NT2/D1 (cell line): ENCODE data around the gene MACF1.
"Not testable (repeated sequence)": the region's sequence is repeated elsewhere in the genome, so short reads cannot be mapped to it uniquely, and the experiment has no call there.

Source experiments
- DNase-seq: peaks from one replicate; pipeline ENCODE4 v3.0.0-alpha.2; 2011; ENCODE audit warnings: low read depth, low spot score
- H3K27me3 ChIP-seq: 2 replicates; pipeline ENCODE4 v1.6.0; 2011; ENCODE audit warnings: mild to moderate bottlenecking; ENCODE audit not compliant: insufficient read length, insufficient read depth
- H3K36me3 ChIP-seq: 2 replicates; pipeline ENCODE4 v1.6.1; 2011; ENCODE audit warnings: mild to moderate bottlenecking, low read length, mixed read lengths; ENCODE audit not compliant: insufficient read depth, insufficient read length
- H3K4me1 ChIP-seq: 2 replicates; pipeline ENCODE4 v1.5.1; 2011; ENCODE audit not compliant: insufficient read depth, insufficient read length
- H3K4me3 ChIP-seq: 2 replicates; pipeline ENCODE4 v1.5.1; 2011; ENCODE audit warnings: low read depth; ENCODE audit not compliant: insufficient read length
- H3K9ac ChIP-seq: 2 replicates; pipeline ENCODE4 v1.6.0; 2011; ENCODE audit warnings: low read depth; ENCODE audit not compliant: insufficient read length
- H3K9me3 ChIP-seq: 2 replicates; pipeline ENCODE4 v1.5.1; 2011; ENCODE audit warnings: mild to moderate bottlenecking, low read length; ENCODE audit not compliant: insufficient read depth
- SUZ12 ChIP-seq: IDR thresholded peaks from 2 replicates; pipeline ENCODE4 v1.6.1; 2011; ENCODE audit not compliant: insufficient read length, insufficient read depth; ENCODE audit errors: extremely low read depth
- YY1 ChIP-seq: IDR thresholded peaks from 2 replicates; pipeline ENCODE4 v1.6.1; 2011; ENCODE audit not compliant: insufficient read length, insufficient read depth
- ZNF274 ChIP-seq: IDR thresholded peaks from 2 replicates; pipeline ENCODE4 v1.6.1; 2011; ENCODE audit warnings: mild to moderate bottlenecking, low read depth, low read length

The MACF1 gene

GRCh38 chr1:39204441-39205081, at the start of gene MACF1:
TSS of gene MACF1 (plus strand) at chr1:39204695. CDS start at chr1:39205023, 328 bp downstream.
- no peak for TF ChIP-seq YY1
- no peak for TF ChIP-seq SUZ12
- TF ChIP-seq ZNF274: no peak
- Histone ChIP-seq H3K27me3 (no peaks in the 10 kb centered on the region), H3K9ac (peak within 1 kb of the TSS; percentile 53), H3K36me3 (no peaks in the 10 kb centered on the region), H3K4me1 (peaks cover 8% of the 10 kb centered on the region), H3K4me3 (peak within 1 kb of the TSS; percentile 3), H3K9me3 (no peaks in the 10 kb centered on the region)
- no peak for DNase-seq

GRCh38 chr1:39157304-39157703, 47.2 kb upstream of the MACF1 start:
- H3K9ac ChIP-seq: no peak overlapping the region
- peaks cover 9% of the 10 kb centered on the region for H3K36me3 ChIP-seq
- no peaks in the 10 kb centered on the region for H3K9me3 ChIP-seq
- no peak for TF ChIP-seq ZNF274
- no peak for TF ChIP-seq YY1
- TF ChIP-seq SUZ12: no peak
- peaks cover 10% of the 10 kb centered on the region for H3K4me1 ChIP-seq
- no peak overlapping the region for H3K4me3 ChIP-seq
- no peak for DNase-seq
- H3K27me3 ChIP-seq: no peaks in the 10 kb centered on the region

- no peak for DNase-seq
- peaks cover 9% of the 10 kb centered on the region for H3K36me3 ChIP-seq
- TF ChIP-seq ZNF274 (no peak), YY1 (no peak), SUZ12 (no peak)
- H3K9me3 ChIP-seq: no peaks in the 10 kb centered on the region
- no peak overlapping the region for H3K9ac ChIP-seq
- no peak overlapping the region for H3K4me3 ChIP-seq
- no peaks in the 10 kb centered on the region for H3K27me3 ChIP-seq
- H3K4me1 ChIP-seq: peaks cover 8% of the 10 kb centered on the region
Measured at GRCh38 chr1:39158327-39159086, 46.0 kb upstream of the MACF1 start.

- H3K9ac ChIP-seq: no peak overlapping the region
- no peaks in the 10 kb centered on the region for H3K9me3 ChIP-seq
- DNase-seq: peak; percentile 76
- peaks cover 5% of the 10 kb centered on the region for H3K36me3 ChIP-seq
- H3K4me3 ChIP-seq: no peak overlapping the region
- no peak for TF ChIP-seq ZNF274
- no peak for TF ChIP-seq SUZ12
- TF ChIP-seq YY1: no peak
- H3K4me1 ChIP-seq: peaks cover 5% of the 10 kb centered on the region
- no peaks in the 10 kb centered on the region for H3K27me3 ChIP-seq
Measured at GRCh38 chr1:39159224-39160036, 45.1 kb upstream of the MACF1 start.

- Histone ChIP-seq H3K27me3 (no peaks in the 10 kb centered on the region), H3K4me1 (no peaks in the 10 kb centered on the region), H3K36me3 (peaks cover 5% of the 10 kb centered on the region), H3K4me3 (no peak overlapping the region), H3K9ac (no peak overlapping the region), H3K9me3 (no peaks in the 10 kb centered on the region)
- no peak for DNase-seq
- TF ChIP-seq ZNF274: no peak
- no peak for TF ChIP-seq SUZ12
- no peak for TF ChIP-seq YY1
Measured at GRCh38 chr1:39160703-39161102, 43.8 kb upstream of the MACF1 start.

GRCh38 chr1:39161811-39162210, 42.7 kb upstream of the MACF1 start:
- not testable (repeated sequence) for H3K9ac ChIP-seq, DNase-seq, H3K4me3 ChIP-seq, H3K9me3 ChIP-seq, H3K4me1 ChIP-seq, H3K27me3 ChIP-seq, H3K36me3 ChIP-seq

GRCh38 chr1:39163469-39163868, 41.0 kb upstream of the MACF1 start:
- Histone ChIP-seq H3K4me3 (no peak overlapping the region), H3K9me3 (no peaks in the 10 kb centered on the region), H3K36me3 (no peaks in the 10 kb centered on the region), H3K9ac (no peak overlapping the region), H3K4me1 (no peaks in the 10 kb centered on the region), H3K27me3 (no peaks in the 10 kb centered on the region)
- TF ChIP-seq ZNF274: no peak
- TF ChIP-seq SUZ12: no peak
- no peak for TF ChIP-seq YY1
- no peak for DNase-seq
